Stomach (tissue), 4 donors: ENCODE data around the gene VAV2.

ENCODE experiments used
- CTCF ChIP-seq, 7 experiments: fragments of 450-650 bp in 4 of 7; fragments of 200-600 bp in 3 of 7; sonication (generic) in 3 of 7; IDR thresholded peaks; one replicate each; pipeline ENCODE4 v1.5.1; 2016 to 2019; ENCODE audit warnings: antibody characterized with exemption in 7 of 7, control low read depth in 2 of 7, mild to moderate bottlenecking in 1 of 7
- POLR2A ChIP-seq, 4 donors: fragments of 450-650 bp; IDR thresholded peaks; one replicate each; pipeline ENCODE4 v1.6.1; 2016; ENCODE audit warnings: antibody characterized with exemption in 4 of 4, control low read depth in 2 of 4, mild to moderate bottlenecking in 1 of 4, moderate library complexity in 1 of 4
- POLR2AphosphoS5 ChIP-seq, 3 donors: sonication (generic); formaldehyde crosslinking; IDR thresholded peaks; one replicate each; pipeline ENCODE4 v1.6.1; 2016; ENCODE audit warnings: antibody characterized with exemption in 3 of 3

DNA sequence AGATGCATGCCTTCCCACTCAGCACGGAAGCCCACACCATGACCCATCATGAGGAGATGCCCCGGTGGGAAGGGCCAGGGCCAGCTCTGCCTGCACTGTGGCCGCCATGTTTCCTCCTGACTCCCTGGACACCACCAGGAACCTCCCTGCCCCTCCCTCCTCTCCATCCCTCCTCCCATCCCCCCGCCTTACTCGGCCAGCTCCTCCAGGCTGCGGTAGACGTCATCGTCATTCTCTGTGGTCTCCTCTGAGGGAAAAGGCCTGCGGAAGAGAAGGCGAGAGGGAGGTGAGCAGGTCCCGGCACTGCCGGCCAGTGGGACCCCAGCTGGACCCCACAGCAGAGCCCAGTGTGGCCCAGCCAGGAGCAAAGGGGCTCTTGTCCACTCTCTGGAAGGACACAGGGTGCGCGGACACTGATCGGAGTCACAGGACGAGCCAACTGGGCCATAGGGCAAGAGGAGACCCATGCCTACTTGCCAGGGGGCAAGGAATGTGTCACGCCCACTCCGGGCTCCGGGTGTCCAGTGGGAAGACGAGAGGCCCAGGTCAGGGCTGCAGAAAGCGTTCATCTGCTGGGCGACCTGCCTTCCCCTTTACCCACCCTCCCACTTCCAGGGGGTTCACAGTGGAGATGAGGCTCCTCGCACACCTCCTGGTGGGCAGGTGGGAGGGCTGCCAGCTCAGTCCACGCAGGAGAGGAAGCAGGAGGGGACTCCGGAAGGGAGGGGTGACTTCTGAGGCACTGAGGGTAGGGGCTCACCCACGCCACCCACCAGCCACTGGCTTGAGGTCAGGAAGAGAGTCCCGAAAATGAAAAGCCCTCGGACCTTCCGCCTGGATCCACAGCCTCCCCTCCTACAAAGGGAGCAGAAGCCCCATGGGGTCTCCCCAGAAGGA lies 157.8 kb downstream of the VAV2 start:
- TF ChIP-seq CTCF (IDR thresholded peaks at IDR 0.05) (no peak), POLR2AphosphoS5 (IDR thresholded peaks at IDR 0.05) (no peak), POLR2A (IDR thresholded peaks at IDR 0.05) (no peak)
